CD4-positive, CD25-positive, alpha-beta regulatory T cell (primary cell): Measurements from ENCODE around the gene ZNF215. TPM values are rescaled to one million over a fixed set of nuclear protein-coding genes. Genes with fewer than 3 reads are reported as not detected.
"Not testable (repeated sequence)": the region's sequence is repeated elsewhere in the genome, so short reads cannot be mapped to it uniquely, and the experiment has no call there.

Source experiments
- ATAC-seq, 2 donors: fragments of 150-1000 bp; cut with Tn5 transposase; one replicate each; pipeline ENCODE4 v1.10.0; 2021; ENCODE audit warnings: low read depth in 2 of 2, moderate number of reproducible peaks in 2 of 2, moderate library complexity in 1 of 2
- DNase-seq, 3 donors: peaks; one replicate each; pipeline versions ENCODE4 v3.0.0 to v3.0.0-alpha.2; 2012 to 2022; ENCODE audit warnings: mixed read lengths in 1 of 3
- H3K27ac ChIP-seq: one replicate; pipeline ENCODE4 v1.7.0; 2013; ENCODE audit warnings: mild to moderate bottlenecking, low read length; ENCODE audit not compliant: insufficient read depth, poor library complexity, severe bottlenecking
- H3K27me3 ChIP-seq: one replicate; pipeline ENCODE4 v1.7.0; 2013; ENCODE audit warnings: low read length; ENCODE audit not compliant: control insufficient read depth, insufficient read depth
- H3K36me3 ChIP-seq: one replicate; pipeline ENCODE4 v1.7.0; 2013; ENCODE audit warnings: mild to moderate bottlenecking, low read length, moderate library complexity; ENCODE audit not compliant: control insufficient read depth, insufficient read depth
- H3K4me1 ChIP-seq: 2 replicates; pipeline ENCODE4 v1.7.0; 2013; ENCODE audit warnings: mild to moderate bottlenecking, low read length; ENCODE audit not compliant: insufficient read depth, control insufficient read depth, poor library complexity, severe bottlenecking
- H3K4me3 ChIP-seq: one replicate; pipeline ENCODE4 v1.7.0; 2013; ENCODE audit warnings: low read depth, mild to moderate bottlenecking, low read length, moderate library complexity
- H3K9me3 ChIP-seq, 2 experiments: 1 replicate in 1 of 2; 2 replicates in 1 of 2; pipeline ENCODE4 v1.7.0; 2013; ENCODE audit warnings: low read length in 2 of 2, mild to moderate bottlenecking in 1 of 2, moderate library complexity in 1 of 2; ENCODE audit not compliant: control insufficient read depth in 2 of 2
- H3K27ac Mint-ChIP-seq, 3 donors: one replicate each; pipeline ENCODE4 v1.8.0; 2020 to 2022; ENCODE audit warnings: mild to moderate bottlenecking in 3 of 3, mixed read lengths in 3 of 3, moderate library complexity in 2 of 3
- H3K27me3 Mint-ChIP-seq: one replicate; pipeline ENCODE4 v1.8.0; 2022; ENCODE audit warnings: mild to moderate bottlenecking, mixed read lengths
- H3K36me3 Mint-ChIP-seq: one replicate; pipeline ENCODE4 v1.8.0; 2020; ENCODE audit warnings: mixed read lengths
- H3K4me1 Mint-ChIP-seq, 4 donors: one replicate each; pipeline ENCODE4 v1.8.0; 2020 to 2022; ENCODE audit warnings: mixed read lengths in 4 of 4, mild to moderate bottlenecking in 1 of 4
- H3K4me3 Mint-ChIP-seq, 4 donors: one replicate each; pipeline ENCODE4 v1.8.0; 2020 to 2022; ENCODE audit warnings: mild to moderate bottlenecking in 4 of 4, mixed read lengths in 4 of 4, moderate library complexity in 3 of 4
- H3K9me3 Mint-ChIP-seq, 7 donors: one replicate each; pipeline ENCODE4 v1.8.0; 2020 to 2022; ENCODE audit warnings: mixed read lengths in 7 of 7, mild to moderate bottlenecking in 3 of 7, moderate library complexity in 2 of 7
- polyA plus RNA-seq, 4 donors: library from polyadenylated mRNA; unstranded; fragments of 300-500 nt; fragmentation: Illumina TruSeq; gene quantifications; one replicate each; pipeline ENCODE4 v1.2.3, GENCODE V29; 2021
- total RNA-seq: library from RNA; stranded (reverse); gene quantifications from one replicate; pipeline ENCODE4 v1.2.3, GENCODE V29; 2022

The ZNF215 gene
- 0.15 TPM for total RNA-seq
- polyA plus RNA-seq, result under 1 TPM in 1 of 4 donors, not detected in 3; 0.23 TPM

- DNase-seq (peak; percentile 5 to 18 (median 9)), ATAC-seq (peak in 1 of 2 donors; percentile 26)
- Mint-ChIP-seq H3K36me3 (no peaks in the 10 kb centered on the region), H3K9me3 (peaks cover 0 to 3% (median 0%) of the 10 kb centered on the region in 7 donors), H3K27ac (no peak within 1 kb of the TSS), H3K4me3 (peak within 1 kb of the TSS in 2 of 4 donors; percentile 64 to 82), H3K4me1 (peaks cover 0 to 18% (median 4%) of the 10 kb centered on the region in 4 donors), H3K27me3 (peaks cover 34% of the 10 kb centered on the region)
- Histone ChIP-seq H3K27me3 (peaks cover 16% of the 10 kb centered on the region), H3K36me3 (no peaks in the 10 kb centered on the region), H3K4me1 (peaks cover 15% of the 10 kb centered on the region), H3K27ac (no peak within 1 kb of the TSS), H3K9me3 (no peaks in the 10 kb centered on the region), H3K4me3 (peak within 1 kb of the TSS; percentile 66)
Observed at GRCh38 chr11:6926208-6927029, at the start of gene ZNF215. Gene ZNF215 (plus strand): TSS chr11:6926426. CDS start chr11:6932273, 5,847 bp downstream.

- DNase-seq (no peak), ATAC-seq (no peak)
- Mint-ChIP-seq H3K27ac (no peak overlapping the region), H3K9me3 (peaks cover 0 to 1% (median 0%) of the 10 kb centered on the region in 7 donors), H3K36me3 (no peaks in the 10 kb centered on the region), H3K27me3 (peaks cover 4% of the 10 kb centered on the region), H3K4me3 (no peak overlapping the region), H3K4me1 (no peaks in the 10 kb centered on the region)
- no peaks in the 10 kb centered on the region for H3K36me3 ChIP-seq
- H3K4me1 ChIP-seq, result no peaks in the 10 kb centered on the region
- no peak overlapping the region for H3K27ac ChIP-seq
- H3K9me3 ChIP-seq, result no peaks in the 10 kb centered on the region
- H3K4me3 ChIP-seq, result no peak overlapping the region
- H3K27me3 ChIP-seq, result no peaks in the 10 kb centered on the region
Observed at GRCh38 chr11:6876914-6877313, 49.3 kb upstream of the ZNF215 start.

GRCh38 chr11:6882751-6883150 lies 43.5 kb upstream of the ZNF215 start:
- Histone ChIP-seq H3K4me3 (no peak overlapping the region), H3K9me3 (no peaks in the 10 kb centered on the region), H3K27ac (no peak overlapping the region), H3K27me3 (peaks cover 2% of the 10 kb centered on the region), H3K4me1 (no peaks in the 10 kb centered on the region), H3K36me3 (no peaks in the 10 kb centered on the region)
- H3K27ac Mint-ChIP-seq, result no peak overlapping the region
- H3K36me3 Mint-ChIP-seq, result no peaks in the 10 kb centered on the region
- no peaks in the 10 kb centered on the region for H3K4me1 Mint-ChIP-seq
- DNase-seq (no peak), ATAC-seq (no peak)
- H3K4me3 Mint-ChIP-seq, result no peak overlapping the region
- H3K27me3 Mint-ChIP-seq, result peaks cover 15% of the 10 kb centered on the region
- peaks cover 0 to 6% (median 0%) of the 10 kb centered on the region in 7 donors for H3K9me3 Mint-ChIP-seq

- not testable (repeated sequence) for ATAC-seq, H3K9me3 ChIP-seq, H3K36me3 Mint-ChIP-seq, H3K4me1 Mint-ChIP-seq, H3K4me3 ChIP-seq, H3K36me3 ChIP-seq, H3K4me3 Mint-ChIP-seq, H3K27ac Mint-ChIP-seq, H3K27ac ChIP-seq, H3K4me1 ChIP-seq, DNase-seq, H3K27me3 ChIP-seq
- H3K9me3 Mint-ChIP-seq, result peaks cover 0 to 10% (median 0%) of the 10 kb centered on the region in 7 donors
- peaks cover 11% of the 10 kb centered on the region for H3K27me3 Mint-ChIP-seq
Observed at GRCh38 chr11:6887711-6888110, 38.5 kb upstream of the ZNF215 start.

- H3K36me3 Mint-ChIP-seq, result no peaks in the 10 kb centered on the region
- no peaks in the 10 kb centered on the region for H3K4me1 ChIP-seq
- H3K27ac Mint-ChIP-seq, result no peak overlapping the region
- peaks cover 11% of the 10 kb centered on the region for H3K27me3 Mint-ChIP-seq
- no peaks in the 10 kb centered on the region for H3K36me3 ChIP-seq
- H3K4me3 ChIP-seq, result no peak overlapping the region
- peaks cover 0 to 10% (median 0%) of the 10 kb centered on the region in 7 donors for H3K9me3 Mint-ChIP-seq
- peaks cover 6% of the 10 kb centered on the region for H3K27me3 ChIP-seq
- no peaks in the 10 kb centered on the region for H3K4me1 Mint-ChIP-seq
- no peak overlapping the region for H3K4me3 Mint-ChIP-seq
- no peaks in the 10 kb centered on the region for H3K9me3 ChIP-seq
- no peak for DNase-seq
- H3K27ac ChIP-seq, result no peak overlapping the region
- no peak for ATAC-seq
Observed at GRCh38 chr11:6888830-6889229, 37.4 kb upstream of the ZNF215 start.

- Mint-ChIP-seq H3K9me3 (peaks cover 0 to 10% (median 0%) of the 10 kb centered on the region in 7 donors), H3K4me1 (no peaks in the 10 kb centered on the region), H3K4me3 (no peak overlapping the region), H3K27me3 (peaks cover 8% of the 10 kb centered on the region), H3K27ac (no peak overlapping the region), H3K36me3 (no peaks in the 10 kb centered on the region)
- DNase-seq (no peak), ATAC-seq (no peak)
- peaks cover 6% of the 10 kb centered on the region for H3K27me3 ChIP-seq
- H3K4me1 ChIP-seq, result no peaks in the 10 kb centered on the region
- no peaks in the 10 kb centered on the region for H3K9me3 ChIP-seq
- H3K36me3 ChIP-seq, result no peaks in the 10 kb centered on the region
- no peak overlapping the region for H3K27ac ChIP-seq
- no peak overlapping the region for H3K4me3 ChIP-seq
Observed at GRCh38 chr11:6889835-6890234, 36.4 kb upstream of the ZNF215 start.

- Mint-ChIP-seq H3K4me3 (no peak within 1 kb of the TSS), H3K4me1 (no peaks in the 10 kb centered on the region), H3K27ac (no peak within 1 kb of the TSS), H3K36me3 (no peaks in the 10 kb centered on the region), H3K27me3 (peaks cover 6% of the 10 kb centered on the region), H3K9me3 (peaks cover 0 to 5% (median 0%) of the 10 kb centered on the region in 7 donors)
- DNase-seq, result no peak
- Histone ChIP-seq H3K9me3 (no peaks in the 10 kb centered on the region), H3K27me3 (peaks cover 6% of the 10 kb centered on the region), H3K27ac (no peak within 1 kb of the TSS), H3K4me1 (no peaks in the 10 kb centered on the region), H3K36me3 (no peaks in the 10 kb centered on the region), H3K4me3 (no peak within 1 kb of the TSS)
- ATAC-seq, result no peak
Observed at GRCh38 chr11:6892400-6892799, 33.8 kb upstream of the ZNF215 start, which contains the start of gene OR2D2. Gene OR2D2 (minus strand): TSS chr11:6892500. CDS start chr11:6892500, 0 bp downstream.

GRCh38 chr11:6894097-6894496 lies 32.1 kb upstream of the ZNF215 start:
- Histone ChIP-seq H3K27me3 (peaks cover 6% of the 10 kb centered on the region), H3K9me3 (no peaks in the 10 kb centered on the region), H3K4me3 (no peak overlapping the region), H3K4me1 (no peaks in the 10 kb centered on the region), H3K27ac (no peak overlapping the region), H3K36me3 (no peaks in the 10 kb centered on the region)
- no peak overlapping the region for H3K4me3 Mint-ChIP-seq
- H3K27ac Mint-ChIP-seq, result no peak overlapping the region
- DNase-seq (no peak), ATAC-seq (no peak)
- H3K9me3 Mint-ChIP-seq, result peaks cover 0 to 4% (median 0%) of the 10 kb centered on the region in 7 donors
- H3K36me3 Mint-ChIP-seq, result no peaks in the 10 kb centered on the region
- no peaks in the 10 kb centered on the region for H3K4me1 Mint-ChIP-seq
- peaks cover 6% of the 10 kb centered on the region for H3K27me3 Mint-ChIP-seq
